B cell (primary cell): Measurements from ENCODE around the gene SMARCC1. TPM values are rescaled to one million over a fixed set of nuclear protein-coding genes. Genes with fewer than 3 reads are reported as not detected.

ENCODE experiments used
- ATAC-seq: fragments of 200-7000 bp; cut with Tn5 transposase; one replicate; pipeline ENCODE4 v1.10.0; 2021; ENCODE audit warnings: low read depth, mild to moderate bottlenecking, moderate number of reproducible peaks, moderate library complexity
- CTCF ChIA-PET: fragments of 350-600 bp; sonication (Branson Sonifier 250); formaldehyde crosslinking; loops from one replicate; lab custom pipeline; 2021; ENCODE audit warnings: antibody characterized with exemption, inconsistent platforms; lab: Charles Lee
- POLR2A ChIA-PET: fragments of 350-600 bp; sonication (Branson Sonifier 250); formaldehyde crosslinking; loops from one replicate; lab custom pipeline; 2021; ENCODE audit warnings: antibody characterized with exemption; lab: Charles Lee
- DNase-seq: peaks from one replicate; pipeline ENCODE4 v3.0.0; 2013
- H2AFZ ChIP-seq: 2 replicates; pipeline ENCODE4 v1.6.1; 2012; ENCODE audit warnings: mild to moderate bottlenecking, low read depth, low read length; ENCODE audit not compliant: insufficient read depth, poor library complexity, severe bottlenecking
- H3K27ac ChIP-seq, 2 donors: 1 replicate in 1 of 2; 2 replicates in 1 of 2; pipeline ENCODE4 v1.5.1; 2012 to 2013; ENCODE audit warnings: low read length in 2 of 2, mild to moderate bottlenecking in 2 of 2, moderate library complexity in 1 of 2
- H3K27me3 ChIP-seq, 4 experiments: fragments of 200-600 bp in 1 of 4; sonication (generic) in 1 of 4; replicated peaks in 1 of 4; 1 replicate in 2 of 4; 2 replicates in 2 of 4; pipeline versions ENCODE4 v1.6.1 to v1.7.0; 2013 to 2016; ENCODE audit warnings: low read length in 3 of 4, mild to moderate bottlenecking in 2 of 4, mixed read lengths in 1 of 4, moderate library complexity in 1 of 4; ENCODE audit not compliant: insufficient read depth in 4 of 4, control insufficient read depth in 3 of 4; ENCODE audit errors: control extremely low read depth in 1 of 4
- H3K36me3 ChIP-seq, 2 experiments: replicated peaks in 1 of 2; 1 replicate in 1 of 2; 2 replicates in 1 of 2; pipeline versions ENCODE4 v1.6.1 to v1.7.1; 2013; ENCODE audit warnings: low read length in 1 of 2; ENCODE audit not compliant: insufficient read depth in 2 of 2, control insufficient read depth in 1 of 2; ENCODE audit errors: control extremely low read depth in 1 of 2, extremely low read depth in 1 of 2
- H3K4me1 ChIP-seq, 2 donors: fragments of 200-600 bp in 1 of 2; sonication (generic) in 1 of 2; 1 replicate in 1 of 2; 2 replicates in 1 of 2; pipeline versions ENCODE4 v1.5.1 to v1.6.1; 2013 to 2017; ENCODE audit warnings: low read length in 2 of 2; ENCODE audit not compliant: control insufficient read depth in 2 of 2, insufficient read depth in 2 of 2
- H3K4me2 ChIP-seq: replicated peaks from 2 replicates; pipeline ENCODE3; 2012; ENCODE audit warnings: mild to moderate bottlenecking, low read depth, low read length; ENCODE audit not compliant: poor library complexity, severe bottlenecking
- H3K4me3 ChIP-seq, 5 experiments: fragments of 200-600 bp in 1 of 5; sonication (generic) in 1 of 5; 1 replicate in 3 of 5; 2 replicates in 2 of 5; pipeline versions ENCODE4 v1.5.1 to v1.7.0; 2011 to 2016; ENCODE audit warnings: low read length in 4 of 5, mild to moderate bottlenecking in 4 of 5, low read depth in 2 of 5, control low read depth in 1 of 5, moderate library complexity in 1 of 5; ENCODE audit not compliant: insufficient read depth in 1 of 5; ENCODE audit errors: control extremely low read depth in 1 of 5, extremely low read depth in 1 of 5
- H3K79me2 ChIP-seq: fragments of 200-600 bp; sonication (generic); one replicate; pipeline ENCODE4 v1.6.0; 2016; ENCODE audit warnings: low read length; ENCODE audit not compliant: control insufficient read depth, insufficient read depth
- H3K9ac ChIP-seq: fragments of 200-600 bp; sonication (generic); 2 replicates; pipeline ENCODE4 v1.6.1; 2017; ENCODE audit warnings: mild to moderate bottlenecking, low read length, moderate library complexity
- H3K9me3 ChIP-seq, 3 donors: one replicate each; pipeline versions ENCODE4 v1.6.1 to v1.7.1; 2013; ENCODE audit warnings: low read length in 2 of 3; ENCODE audit not compliant: control insufficient read depth in 2 of 3, insufficient read depth in 1 of 3; ENCODE audit errors: control extremely low read depth in 1 of 3
- H4K20me1 ChIP-seq: 2 replicates; pipeline ENCODE4 v1.6.0; 2012; ENCODE audit warnings: mild to moderate bottlenecking, low read length; ENCODE audit not compliant: insufficient read depth, control insufficient read depth, poor library complexity, severe bottlenecking
- H3K27ac Mint-ChIP-seq: one replicate; pipeline ENCODE4 v1.8.0; 2021; ENCODE audit warnings: mixed read lengths
- H3K27me3 Mint-ChIP-seq: one replicate; pipeline ENCODE4 v1.8.0; 2021; ENCODE audit warnings: mixed read lengths
- H3K4me1 Mint-ChIP-seq: one replicate; pipeline ENCODE4 v1.8.0; 2021; ENCODE audit warnings: mixed read lengths
- H3K4me3 Mint-ChIP-seq: one replicate; pipeline ENCODE4 v1.8.0; 2021; ENCODE audit warnings: mixed read lengths
- H3K9me3 Mint-ChIP-seq: one replicate; pipeline ENCODE4 v1.8.0; 2022; ENCODE audit warnings: mixed read lengths; ENCODE audit not compliant: insufficient read depth
- EZH2 ChIP-seq: IDR thresholded peaks from 2 replicates; pipeline ENCODE4 v1.6.1; 2012; ENCODE audit warnings: borderline replicate concordance, low read depth, mild to moderate bottlenecking, moderate library complexity, low read length; ENCODE audit not compliant: insufficient read depth, poor library complexity, severe bottlenecking
- WGBS: methylation state at CpG from one replicate; pipeline ENCODE4 v1.1.5; 2013; ENCODE audit warnings: missing lambda C conversion rate; ENCODE audit not compliant: insufficient coverage; 5-methylcytosine and 5-hydroxymethylcytosine counted together
- intact Hi-C: fragments of 100-400 bp; cut with micrococcal nuclease; formaldehyde crosslinking; loops from one replicate; pipeline ENCODE4 v1.10.0; 2022
- polyA plus RNA-seq: library from polyadenylated mRNA; depleted of rRNA; stranded (reverse); fragments of >200 nt; gene quantifications from 2 replicates; pipeline ENCODE4 v1.2.3, GENCODE V29; 2012
- total RNA-seq, 2 donors: library from RNA; stranded (reverse); fragments of 120-200 nt in 1 of 2; gene quantifications; 1 replicate in 1 of 2; 2 replicates in 1 of 2; pipeline versions ENCODE4 v1.2.3 to v1.2.4, GENCODE V29; 2013 to 2022
- TF ChIP-seq, protein P1 (sequence below): fragments of 200-600 bp; IDR thresholded peaks from one replicate; pipeline ENCODE4 v1.8.0; 2022; ENCODE audit warnings: antibody characterized with exemption, mild to moderate bottlenecking

The SMARCC1 gene
- total and polyA plus RNA-seq, 2 donors (not counting 1 experiment from before 2014, with no cell fraction given) = 13.1 to 155 TPM

DNA sequence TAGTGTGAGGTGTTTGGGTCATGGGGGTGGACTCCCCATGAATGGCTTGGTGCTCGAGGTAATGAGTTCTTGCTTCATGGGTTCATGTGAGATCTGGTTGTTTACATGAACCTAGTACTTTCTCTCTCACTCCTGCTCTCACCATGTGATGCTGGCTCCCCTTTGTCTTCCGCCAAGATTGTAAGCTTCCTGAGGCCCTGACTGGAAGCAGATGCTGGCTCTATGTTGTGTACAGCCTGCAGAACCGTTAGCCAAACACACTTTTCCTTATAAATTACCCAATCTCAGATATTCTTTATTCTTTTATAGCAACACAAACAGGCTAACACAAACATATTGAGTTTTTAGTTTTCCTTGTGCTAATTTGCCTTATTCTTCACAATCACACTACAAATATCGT, 199.9 kb downstream of the SMARCC1 start:
- no peaks in the 10 kb centered on the region for H3K9me3 Mint-ChIP-seq
- 96% methylated on average over 2 of the region's 4 CpGs for WGBS
- peaks cover 0 to 18% of the 10 kb centered on the region in 2 experiments for H3K36me3 ChIP-seq
- no peak for TF ChIP-seq EZH2
- TF ChIP-seq, protein P1, sequence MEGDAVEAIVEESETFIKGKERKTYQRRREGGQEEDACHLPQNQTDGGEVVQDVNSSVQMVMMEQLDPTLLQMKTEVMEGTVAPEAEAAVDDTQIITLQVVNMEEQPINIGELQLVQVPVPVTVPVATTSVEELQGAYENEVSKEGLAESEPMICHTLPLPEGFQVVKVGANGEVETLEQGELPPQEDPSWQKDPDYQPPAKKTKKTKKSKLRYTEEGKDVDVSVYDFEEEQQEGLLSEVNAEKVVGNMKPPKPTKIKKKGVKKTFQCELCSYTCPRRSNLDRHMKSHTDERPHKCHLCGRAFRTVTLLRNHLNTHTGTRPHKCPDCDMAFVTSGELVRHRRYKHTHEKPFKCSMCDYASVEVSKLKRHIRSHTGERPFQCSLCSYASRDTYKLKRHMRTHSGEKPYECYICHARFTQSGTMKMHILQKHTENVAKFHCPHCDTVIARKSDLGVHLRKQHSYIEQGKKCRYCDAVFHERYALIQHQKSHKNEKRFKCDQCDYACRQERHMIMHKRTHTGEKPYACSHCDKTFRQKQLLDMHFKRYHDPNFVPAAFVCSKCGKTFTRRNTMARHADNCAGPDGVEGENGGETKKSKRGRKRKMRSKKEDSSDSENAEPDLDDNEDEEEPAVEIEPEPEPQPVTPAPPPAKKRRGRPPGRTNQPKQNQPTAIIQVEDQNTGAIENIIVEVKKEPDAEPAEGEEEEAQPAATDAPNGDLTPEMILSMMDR = no peak
- H3K4me1 Mint-ChIP-seq = no peaks in the 10 kb centered on the region
- H3K4me3 ChIP-seq = no peak overlapping the region
- no peaks in the 10 kb centered on the region for H3K79me2 ChIP-seq
- CTCF ChIA-PET = no interaction called here
- peaks cover 0 to 28% (median 19%) of the 10 kb centered on the region in 4 experiments for H3K27me3 ChIP-seq
- POLR2A ChIA-PET = no interaction called here
- intact Hi-C loops = no loop called here
- DNase-seq (no peak), ATAC-seq (no peak)
- H3K27ac Mint-ChIP-seq = no peak overlapping the region
- no peak overlapping the region for H3K9ac ChIP-seq
- no peak overlapping the region for H2AFZ ChIP-seq
- peaks cover 15% of the 10 kb centered on the region in 2 donors for H3K4me1 ChIP-seq
- no peak overlapping the region for H3K4me3 Mint-ChIP-seq
- H3K27ac ChIP-seq = no peak overlapping the region
- H3K27me3 Mint-ChIP-seq = peaks cover 11% of the 10 kb centered on the region
- no peaks in the 10 kb centered on the region for H4K20me1 ChIP-seq
- H3K9me3 ChIP-seq = peaks cover 0 to 9% (median 0%) of the 10 kb centered on the region in 3 donors
- H3K4me2 ChIP-seq = no peak overlapping the region

DNA sequence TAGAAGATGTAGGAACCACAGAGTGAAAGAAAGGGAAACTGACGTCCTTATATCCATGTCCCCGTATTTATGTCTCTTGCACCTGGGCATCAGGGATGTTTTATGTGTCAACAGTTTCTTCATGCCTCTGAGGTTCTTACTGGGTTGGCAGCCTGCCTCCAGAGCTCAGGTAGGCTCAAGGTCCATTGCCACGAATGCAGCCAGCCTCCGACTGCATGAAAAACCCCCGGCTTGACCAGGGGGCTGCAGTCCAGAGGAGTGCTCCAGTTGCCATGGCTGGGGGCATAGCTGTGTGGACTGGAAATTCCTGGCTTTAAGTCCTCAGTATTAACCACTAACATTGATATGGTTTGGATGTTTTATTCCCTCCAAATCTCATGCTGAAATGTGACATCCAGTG, 200.3 kb downstream of the SMARCC1 start:
- H3K79me2 ChIP-seq = no peaks in the 10 kb centered on the region
- H3K4me1 ChIP-seq = peaks cover 15% of the 10 kb centered on the region in 2 donors
- Mint-ChIP-seq H3K27ac (no peak overlapping the region), H3K4me1 (no peaks in the 10 kb centered on the region), H3K9me3 (no peaks in the 10 kb centered on the region), H3K27me3 (peaks cover 11% of the 10 kb centered on the region), H3K4me3 (no peak overlapping the region)
- intact Hi-C loops = no loop called here
- no peak overlapping the region for H2AFZ ChIP-seq
- H3K4me2 ChIP-seq = no peak overlapping the region
- peaks cover 0 to 14% of the 10 kb centered on the region in 2 experiments for H3K36me3 ChIP-seq
- POLR2A ChIA-PET = interaction anchor here (0.5 kb wide), 1 partner anchor 1674 kb away, joined by 4 read pairs; no protein-coding TSS in a partner anchor
- no peak overlapping the region for H3K4me3 ChIP-seq
- H3K27ac ChIP-seq = no peak overlapping the region
- peaks cover 0 to 9% (median 0%) of the 10 kb centered on the region in 3 donors for H3K9me3 ChIP-seq
- 93% methylated on average over 3 of the region's 5 CpGs for WGBS
- peaks cover 0 to 32% (median 22%) of the 10 kb centered on the region in 4 experiments for H3K27me3 ChIP-seq
- CTCF ChIA-PET = no interaction called here
- no peak overlapping the region for H3K9ac ChIP-seq
- TF ChIP-seq, protein P1 = no peak
- TF ChIP-seq EZH2 = no peak
- no peak for DNase-seq
- no peaks in the 10 kb centered on the region for H4K20me1 ChIP-seq
- ATAC-seq = no peak
